GM18951 (cell line): Measurements from ENCODE around the gene DYNC1I1.

Source experiments
- POLR2A ChIP-seq: IDR thresholded peaks from 4 replicates; pipeline ENCODE4 v1.6.1; 2011; ENCODE audit warnings: mild to moderate bottlenecking; ENCODE audit not compliant: insufficient read length, insufficient read depth; ENCODE audit errors: extremely low read depth
- in situ Hi-C: fragments of 300-500 bp; cut with MboI; formaldehyde crosslinking; loops from one replicate; pipeline ENCODE4 v1.12.0; 2022; ENCODE audit warnings: low sequenced_read_pairs, mixed read lengths, inconsistent platforms; ENCODE audit not compliant: unreplicated experiment

DYNC1I1 gene

DNA sequence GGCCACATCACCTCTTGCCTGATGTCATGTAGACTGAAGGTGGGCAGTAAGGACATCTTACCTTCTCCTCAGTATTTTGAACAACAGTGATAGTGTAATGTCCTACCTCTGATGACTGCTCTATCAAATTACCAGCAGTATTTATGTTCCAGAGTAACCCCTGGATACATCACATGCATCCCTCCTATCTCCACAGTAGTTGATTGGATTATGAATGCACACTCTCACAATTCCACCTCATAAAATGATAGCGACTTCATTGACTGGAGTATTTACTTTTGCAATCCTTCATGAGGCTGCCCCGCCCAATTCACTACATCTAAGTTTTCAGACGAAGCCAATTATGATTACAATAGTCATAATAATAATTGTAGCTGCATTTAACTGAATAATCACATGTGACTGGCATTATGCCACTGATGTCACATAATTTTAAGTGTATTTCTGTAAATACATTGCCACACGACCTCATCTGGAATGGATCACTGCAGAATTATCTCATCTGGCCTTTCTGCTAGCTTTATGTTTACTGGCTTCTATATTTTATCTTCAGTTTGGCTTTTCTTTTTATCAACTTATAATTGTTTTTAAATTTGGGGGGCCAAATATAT, 280.6 kb downstream of the DYNC1I1 start:
- in situ Hi-C loops = loop anchor here (25.0 kb wide), 1 partner anchor 984 kb away; no protein-coding TSS in a partner anchor
- TF ChIP-seq POLR2A = no peak

DNA sequence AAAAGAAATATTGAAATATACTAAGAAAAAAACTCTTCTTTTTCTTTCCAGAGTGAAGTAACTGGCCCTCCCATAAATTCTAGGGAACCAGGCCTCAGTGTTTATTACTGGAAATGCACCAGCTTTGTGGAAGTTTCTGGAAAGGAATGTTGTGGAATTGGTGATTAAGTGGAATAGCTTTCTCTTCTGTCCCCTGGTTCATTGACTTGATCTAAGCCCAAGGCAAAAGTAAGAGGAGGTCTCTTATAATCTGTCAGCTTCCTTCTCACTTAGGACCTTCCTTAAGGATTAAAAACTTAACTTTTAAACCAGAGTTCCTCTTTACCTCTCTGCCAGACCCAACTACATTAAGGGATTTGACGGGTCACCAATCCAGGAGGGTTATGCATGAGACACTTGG, 283.4 kb downstream of the DYNC1I1 start:
- in situ Hi-C loops = loop anchor here (25.0 kb wide), 1 partner anchor 982 kb away; no protein-coding TSS in a partner anchor
- no peak for TF ChIP-seq POLR2A

DNA sequence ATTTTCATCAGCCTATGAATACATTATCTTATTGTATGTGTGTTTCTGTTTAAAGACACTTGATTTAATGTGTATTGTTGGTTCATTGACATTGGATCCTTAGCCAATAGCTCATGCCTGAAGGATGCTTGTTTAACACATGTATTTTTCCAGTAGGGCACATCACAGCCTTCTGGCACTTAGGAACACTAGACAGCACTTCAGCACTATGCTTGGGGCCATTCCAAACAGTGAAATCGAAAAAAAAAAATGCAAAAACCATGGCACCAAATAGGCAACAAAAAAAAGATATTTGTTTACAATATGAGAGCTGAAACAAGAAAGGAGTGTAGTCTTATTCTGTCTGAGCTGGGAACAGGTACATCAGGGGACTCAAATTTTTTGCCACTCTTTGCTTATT, 286.7 kb downstream of the DYNC1I1 start:
- TF ChIP-seq POLR2A = no peak
- in situ Hi-C loops = loop anchor here (25.0 kb wide), 1 partner anchor 978 kb away; no protein-coding TSS in a partner anchor

DNA sequence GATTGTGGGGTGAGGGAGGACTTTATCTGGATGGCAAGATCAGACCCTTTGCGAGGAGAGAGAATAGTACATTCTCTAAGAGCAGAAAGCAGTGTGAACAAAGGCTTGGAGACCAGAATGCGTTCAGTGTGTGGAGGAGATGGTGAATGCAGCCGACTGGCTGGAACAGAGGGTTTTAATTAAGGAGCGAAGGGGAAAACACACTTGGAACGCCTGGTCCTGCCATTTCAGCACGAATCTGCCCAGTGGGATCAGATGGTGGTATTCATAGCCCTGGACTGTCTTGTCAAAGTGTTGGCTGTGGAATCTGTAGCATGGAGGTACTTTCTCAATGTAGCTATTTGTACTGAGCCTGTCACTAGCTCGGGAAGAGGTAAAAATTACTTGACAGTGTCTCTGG, 288.7 kb downstream of the DYNC1I1 start:
- TF ChIP-seq POLR2A = no peak
- in situ Hi-C loops = loop anchor here (25.0 kb wide), 1 partner anchor 976 kb away; no protein-coding TSS in a partner anchor

DNA sequence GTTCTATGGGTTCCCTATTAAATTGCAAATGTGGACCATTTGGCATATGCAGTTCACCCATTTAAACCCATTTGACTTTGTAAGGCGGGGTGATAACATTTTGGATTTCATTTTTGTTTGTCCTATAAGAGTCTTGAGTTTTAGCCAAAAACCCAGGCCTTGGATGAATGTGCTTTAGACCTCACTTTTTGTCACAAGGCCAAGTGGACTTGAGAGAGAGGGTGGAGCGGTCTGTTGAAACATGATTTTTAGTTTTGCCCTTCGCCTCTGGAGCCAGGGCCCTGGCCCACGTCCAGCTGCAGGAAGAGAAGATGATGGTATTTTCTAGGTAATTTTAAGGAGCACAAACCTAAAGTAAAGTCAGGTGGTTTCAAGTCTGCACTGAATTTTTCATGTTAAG, 289.5 kb downstream of the DYNC1I1 start:
- TF ChIP-seq POLR2A = no peak
- in situ Hi-C loops = loop anchor here (25.0 kb wide), 1 partner anchor 975 kb away; no protein-coding TSS in a partner anchor

DNA sequence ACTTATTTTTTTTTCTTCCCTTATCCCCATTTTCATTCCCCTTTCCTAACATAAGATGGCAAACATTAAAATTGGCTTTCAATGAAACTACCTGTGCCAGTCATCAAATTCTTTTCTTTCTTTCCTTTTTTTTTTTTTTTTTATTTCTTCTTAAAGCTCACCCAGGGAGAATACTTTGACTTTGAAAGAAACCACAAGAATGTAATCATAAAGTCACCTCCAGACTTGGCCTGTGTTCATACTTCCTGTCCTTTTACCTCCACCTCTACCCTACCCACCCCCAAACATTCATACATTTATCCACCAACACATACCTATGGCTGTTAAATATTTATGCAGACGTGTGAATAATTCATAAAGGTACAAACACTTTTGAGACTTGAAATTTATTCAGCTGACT, 295.0 kb downstream of the DYNC1I1 start:
- TF ChIP-seq POLR2A = no peak
- in situ Hi-C loops = loop anchor here (25.0 kb wide), 1 partner anchor 970 kb away; no protein-coding TSS in a partner anchor

DNA sequence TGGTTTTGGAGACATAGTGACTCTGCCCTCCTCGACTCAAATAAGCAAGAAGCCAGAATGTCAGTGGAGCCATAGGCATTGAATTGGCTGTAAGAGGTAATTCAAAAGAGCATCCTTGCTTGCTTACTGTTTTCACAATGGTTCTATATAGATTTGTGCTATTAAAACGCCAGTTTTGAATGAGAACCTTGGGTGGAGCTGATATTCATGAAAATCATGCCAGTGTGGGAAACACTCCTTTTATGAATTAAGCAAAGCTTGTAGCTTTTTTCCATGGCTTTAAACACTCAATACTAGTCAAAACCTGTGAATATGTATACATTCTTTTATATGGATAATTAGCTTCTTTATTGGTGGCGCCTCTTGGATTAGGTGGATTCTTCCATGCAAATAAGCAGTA, 297.0 kb downstream of the DYNC1I1 start:
- in situ Hi-C loops = loop anchor here (25.0 kb wide), 1 partner anchor 968 kb away; no protein-coding TSS in a partner anchor

DNA sequence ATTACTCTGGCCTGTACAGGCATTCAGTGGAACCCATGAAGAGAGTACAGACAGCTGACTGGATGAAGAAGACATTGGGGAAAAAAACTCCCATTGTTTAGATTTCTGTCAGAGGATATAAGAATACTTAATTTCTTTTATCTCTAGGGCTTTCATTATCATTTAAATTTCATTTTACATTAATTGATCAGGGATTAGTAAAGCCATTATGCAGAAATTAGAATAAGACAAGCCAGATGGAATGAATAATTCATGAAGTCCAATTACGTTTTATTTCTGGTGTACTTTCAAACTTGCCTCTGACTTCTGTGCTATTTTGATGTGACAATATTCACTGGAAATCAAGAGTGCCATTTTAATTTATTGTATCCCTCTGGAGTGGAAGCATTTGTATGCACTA, 302.5 kb downstream of the DYNC1I1 start:
- in situ Hi-C loops = loop anchor here (25.0 kb wide), 1 partner anchor 962 kb away; no protein-coding TSS in a partner anchor
- TF ChIP-seq POLR2A = no peak

More for the DNA sequence above, 297.0 kb downstream of the DYNC1I1 start:
- TF ChIP-seq POLR2A = no peak

DNA sequence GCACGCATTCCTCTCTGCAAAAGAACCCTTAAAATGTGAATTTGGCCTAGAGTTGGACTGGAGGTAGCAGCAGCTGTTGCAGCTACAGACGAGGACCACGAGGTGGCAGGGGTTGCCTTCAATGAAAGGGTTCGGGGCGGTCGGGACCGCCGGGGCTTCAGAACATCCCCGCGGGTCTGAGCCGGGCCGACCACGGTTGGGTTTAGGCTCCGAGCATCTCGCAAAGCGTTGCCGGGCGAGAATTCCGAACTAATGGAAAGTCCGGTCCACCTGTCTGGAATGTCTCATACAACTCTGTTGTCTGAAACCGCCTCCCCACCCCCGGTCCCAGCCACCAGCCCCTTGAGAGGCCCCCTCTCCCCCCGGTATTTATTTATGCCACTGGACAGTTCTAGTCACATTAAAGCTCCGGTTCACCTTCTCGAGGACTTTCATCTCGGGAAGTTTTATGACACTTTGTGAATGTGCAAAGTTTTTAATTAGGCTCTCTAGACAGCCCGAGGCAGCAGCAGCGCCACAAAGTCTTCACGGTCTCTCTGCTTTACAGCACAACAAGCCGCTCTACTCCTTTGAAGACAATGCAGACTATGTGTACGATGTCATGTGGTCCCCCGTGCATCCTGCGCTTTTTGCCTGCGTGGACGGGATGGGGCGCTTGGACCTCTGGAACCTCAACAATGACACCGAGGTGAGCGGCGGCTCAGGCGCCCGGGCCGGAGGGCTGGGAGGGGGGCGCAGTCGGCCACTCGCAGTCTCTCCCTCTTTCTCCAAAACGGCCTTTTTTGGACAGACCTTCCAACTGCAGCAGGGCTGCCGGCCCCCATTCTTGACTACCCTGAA, 303.4 kb downstream of the DYNC1I1 start:
- in situ Hi-C loops = no loop called here
- TF ChIP-seq POLR2A = no peak

DNA sequence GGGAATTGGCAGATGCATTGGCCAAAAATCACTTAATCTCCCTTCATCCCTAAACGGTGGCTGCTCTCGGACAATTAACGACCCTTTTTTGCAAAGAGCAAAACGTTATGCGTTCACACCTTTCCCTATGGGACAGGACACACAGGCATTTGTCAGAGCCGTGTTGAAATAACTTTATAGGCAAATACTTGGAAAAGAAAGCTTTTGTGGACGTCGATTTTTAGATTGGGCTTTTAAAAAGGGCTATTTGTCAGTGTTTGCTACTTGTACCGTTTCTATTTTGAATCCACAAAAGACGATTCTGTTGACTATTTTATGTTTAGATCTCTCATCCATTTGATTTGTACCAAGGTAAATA, 304.0 kb downstream of the DYNC1I1 start:
- TF ChIP-seq POLR2A = no peak
- in situ Hi-C loops = no loop called here

DNA sequence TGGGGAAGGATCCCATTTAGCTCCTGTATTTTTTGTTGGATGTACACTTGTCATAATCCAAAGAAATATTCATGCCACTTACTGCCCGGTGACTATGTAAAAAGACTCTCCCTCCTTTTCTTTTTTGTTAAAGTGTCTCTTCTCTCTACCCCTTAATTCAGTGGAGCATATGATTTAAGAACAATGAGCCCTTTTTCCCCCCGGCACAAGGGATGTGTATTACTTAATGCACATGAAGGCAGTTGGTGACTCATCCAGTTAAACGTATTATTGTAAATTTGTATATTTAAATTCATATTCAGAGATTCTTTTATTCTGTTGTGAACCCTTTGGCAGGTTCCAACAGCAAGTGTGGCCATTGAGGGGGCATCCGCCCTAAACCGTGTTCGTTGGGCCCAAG, 307.7 kb downstream of the DYNC1I1 start:
- in situ Hi-C loops = no loop called here
- no peak for TF ChIP-seq POLR2A

DNA sequence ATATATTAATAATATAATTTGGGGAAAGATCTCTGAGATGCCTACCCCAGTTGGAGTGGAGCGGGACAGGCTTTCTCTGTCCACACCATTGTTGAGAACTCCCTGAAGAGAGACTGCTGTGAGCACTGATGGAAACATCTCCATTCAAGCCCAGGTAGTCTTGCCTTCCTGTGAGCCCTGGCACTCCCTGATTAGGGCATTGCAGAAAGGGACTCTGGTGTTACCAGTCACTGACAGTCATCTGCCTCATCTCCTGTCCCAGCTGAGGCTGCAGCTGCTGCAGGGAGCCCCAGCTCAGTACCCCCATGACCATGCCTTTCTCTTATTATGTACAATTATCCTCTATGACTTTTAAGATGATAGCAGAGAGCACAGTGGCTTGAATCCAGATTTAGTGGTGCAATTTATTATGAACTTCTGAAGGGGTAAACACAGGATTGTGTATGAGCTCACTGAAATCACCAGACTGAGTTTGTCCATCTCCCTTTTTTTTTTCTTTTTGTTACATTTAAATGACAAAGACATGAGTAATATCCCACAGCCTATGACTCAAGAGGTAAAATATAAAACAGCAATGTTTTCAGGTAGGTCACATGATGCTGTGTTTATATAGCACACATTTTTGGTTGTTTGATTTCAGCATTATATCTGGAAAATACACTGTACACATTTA, 312.7 kb downstream of the DYNC1I1 start:
- no peak for TF ChIP-seq POLR2A
- in situ Hi-C loops = no loop called here

DNA sequence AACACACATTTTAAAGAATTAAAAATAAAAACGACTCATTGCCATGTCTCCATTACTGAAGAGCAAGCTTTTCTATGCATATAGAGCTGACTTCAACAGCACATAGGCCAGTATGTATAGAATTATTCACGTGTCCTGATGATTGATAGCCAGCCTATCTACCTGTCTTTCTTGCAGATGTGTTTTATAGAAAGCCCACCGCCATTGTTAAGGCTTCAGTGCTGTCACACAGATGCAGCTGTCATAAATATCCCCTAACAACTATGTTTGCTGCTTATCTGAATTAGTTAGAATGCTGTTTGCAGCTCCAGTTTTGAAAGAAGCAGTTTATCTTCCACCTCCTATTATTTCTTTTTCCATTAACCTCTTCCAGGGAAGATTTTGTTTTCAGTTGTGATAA, 313.6 kb downstream of the DYNC1I1 start:
- in situ Hi-C loops = no loop called here
- TF ChIP-seq POLR2A = no peak
